ENCODE results near the gene PFDN6. TPM values are rescaled to one million over a fixed set of nuclear protein-coding genes. Genes with fewer than 3 reads are reported as not detected.

Gene PFDN6
- total and polyA plus RNA-seq, 2 of the 13 experiments (the other 11 are each of a cell fraction or from before 2014, with no cell fraction given), result 75.5 to 87.0 TPM

- TF ChIP-seq DR1 (CRISPR knock-in tag; IDR thresholded peaks at IDR 0.05), result 0 out of 2 replicates have a peak, but pooled peaks have one; percentile 29
- no peak for TF ChIP-seq NFYB (CRISPR knock-in tag; IDR thresholded peaks at IDR 0.05)
- TF ChIP-seq ZNF607 (CRISPR knock-in tag; IDR thresholded peaks at IDR 0.05; ENCODE audit: borderline replicate concordance), result 0 out of 2 replicates have a peak, but pooled peaks have one; percentile 12
- TF ChIP-seq ZNF333 (CRISPR knock-in tag; IDR thresholded peaks at IDR 0.05; ENCODE audit: borderline replicate concordance), result peak; percentile 64; the same call in 1 of the 2 replicates
- TF ChIP-seq HIVEP1 (CRISPR knock-in tag; IDR thresholded peaks at IDR 0.05), result 0 out of 2 replicates have a peak, but pooled peaks have one; percentile 47
- 0 out of 2 replicates have a peak, but pooled peaks have one; percentile 30 for TF ChIP-seq ZNF816 (CRISPR knock-in tag; IDR thresholded peaks at IDR 0.05; ENCODE audit: borderline replicate concordance)
- no peak for TF ChIP-seq REL (CRISPR knock-in tag; conservative IDR thresholded peaks at IDR 0.05)
- TF ChIP-seq ZMYM4 (CRISPR knock-in tag; IDR thresholded peaks at IDR 0.05), result no peak
- TF ChIP-seq ZNF563 (CRISPR knock-in tag; IDR thresholded peaks at IDR 0.05), result 0 out of 2 replicates have a peak, but pooled peaks have one; percentile 8
- TF ChIP-seq PHF21A (CRISPR knock-in tag; IDR thresholded peaks at IDR 0.05), result peak; percentile 3; the same call in 1 of the 2 replicates
- TF ChIP-seq DMAP1 (CRISPR knock-in tag; IDR thresholded peaks at IDR 0.05), result 0 out of 2 replicates have a peak, but pooled peaks have one; percentile 1
- no peak for TF ChIP-seq ZNF3 (CRISPR knock-in tag; IDR thresholded peaks at IDR 0.05)
- TF ChIP-seq HNF1B (CRISPR knock-in tag; IDR thresholded peaks at IDR 0.05), result no peak
- TF ChIP-seq AFF4 (CRISPR knock-in tag; IDR thresholded peaks at IDR 0.05), result no peak
- TF ChIP-seq ATF5 (CRISPR knock-in tag; IDR thresholded peaks at IDR 0.05; ENCODE audit: low read depth), result no peak
- TF ChIP-seq ZSCAN30 (CRISPR knock-in tag; IDR thresholded peaks at IDR 0.05), result no peak
- no peak for TF ChIP-seq SP1 (IDR thresholded peaks at IDR 0.05)
- no peak for TF ChIP-seq SP1 (CRISPR knock-in tag; IDR thresholded peaks at IDR 0.05)
- peak; percentile 72; the same call in 1 of the 2 replicates for TF ChIP-seq SAFB2 (CRISPR knock-in tag; IDR thresholded peaks at IDR 0.05; ENCODE audit: borderline replicate concordance, low read depth)
- peak; percentile 25; the same call in 1 of the 2 replicates for TF ChIP-seq CREBL2 (CRISPR knock-in tag; IDR thresholded peaks at IDR 0.05; ENCODE audit: borderline replicate concordance)
- peak; percentile 56; the same call in 1 of the 2 replicates for TF ChIP-seq NR0B2 (CRISPR knock-in tag; IDR thresholded peaks at IDR 0.05)
- TF ChIP-seq ZFYVE20 (CRISPR knock-in tag; IDR thresholded peaks at IDR 0.05; ENCODE audit: borderline replicate concordance, low read depth), result no peak
- peak; percentile 19; the same call in 1 of the 2 replicates for TF ChIP-seq ZNF709 (CRISPR knock-in tag; IDR thresholded peaks at IDR 0.05)
These were observed 449 bp downstream of the PFDN6 start (continued) for GRCh38 chr6:33289784-33290315.
